Esophagus muscularis mucosa (tissue), 4 donors: Measurements from ENCODE around the gene BLCAP.

Experiments used
- EP300 ChIP-seq: sonication (generic); formaldehyde crosslinking; IDR thresholded peaks from one replicate; pipeline ENCODE4 v1.6.1; 2017; ENCODE audit warnings: antibody characterized with exemption
- POLR2A ChIP-seq: fragments of 450-650 bp; IDR thresholded peaks from one replicate; pipeline ENCODE4 v1.6.1; 2017; ENCODE audit warnings: antibody characterized with exemption, moderate library complexity, mild to moderate bottlenecking, low read depth
- TF ChIP-seq, protein P1 (sequence below), 3 experiments: fragments of 200-600 bp in 2 of 3; fragments of 450-650 bp in 1 of 3; sonication (generic) in 2 of 3; IDR thresholded peaks; one replicate each; pipeline ENCODE4 v1.5.1; 2017 to 2019; ENCODE audit warnings: antibody characterized with exemption in 3 of 3, mild to moderate bottlenecking in 2 of 3, moderate library complexity in 1 of 3

DNA sequence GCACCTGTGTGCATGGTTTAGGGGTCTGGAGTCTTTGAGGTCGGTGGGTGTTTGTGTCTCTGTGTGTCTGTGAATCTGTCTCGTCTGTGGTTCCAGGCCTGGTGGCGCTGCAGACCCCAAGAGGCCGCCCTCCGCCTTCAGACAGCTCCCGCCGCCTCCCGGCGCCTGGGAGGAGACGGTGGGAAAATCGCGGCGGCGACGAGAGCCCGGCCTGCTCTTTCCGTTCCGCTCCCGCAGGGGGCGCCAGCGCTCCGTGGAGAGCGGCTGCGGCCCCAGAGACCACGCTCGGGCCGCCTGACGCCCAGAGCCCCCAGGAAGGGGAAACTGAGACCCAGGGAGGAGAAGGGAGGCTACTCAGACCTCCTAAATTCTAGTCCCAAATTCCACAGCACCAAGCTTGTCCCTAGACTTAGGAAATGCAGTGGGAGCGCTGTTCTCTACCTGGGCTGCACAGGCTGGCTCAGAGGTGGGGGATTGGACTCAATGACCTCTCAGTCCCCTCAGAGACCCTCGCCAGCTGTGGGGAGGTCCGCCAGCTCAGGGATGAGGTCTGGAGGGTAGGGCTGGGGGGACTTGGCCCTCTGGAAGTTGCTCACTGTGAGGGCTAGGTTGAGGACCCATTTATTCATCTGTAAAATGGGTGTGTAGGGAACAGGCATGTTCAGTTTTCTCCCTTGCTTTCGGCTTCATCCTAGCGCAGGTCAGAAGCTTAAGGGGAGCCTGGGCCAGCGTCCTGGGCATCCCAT lies 36.9 kb upstream of the BLCAP start:
- TF ChIP-seq POLR2A, result no peak
- TF ChIP-seq, protein P1, sequence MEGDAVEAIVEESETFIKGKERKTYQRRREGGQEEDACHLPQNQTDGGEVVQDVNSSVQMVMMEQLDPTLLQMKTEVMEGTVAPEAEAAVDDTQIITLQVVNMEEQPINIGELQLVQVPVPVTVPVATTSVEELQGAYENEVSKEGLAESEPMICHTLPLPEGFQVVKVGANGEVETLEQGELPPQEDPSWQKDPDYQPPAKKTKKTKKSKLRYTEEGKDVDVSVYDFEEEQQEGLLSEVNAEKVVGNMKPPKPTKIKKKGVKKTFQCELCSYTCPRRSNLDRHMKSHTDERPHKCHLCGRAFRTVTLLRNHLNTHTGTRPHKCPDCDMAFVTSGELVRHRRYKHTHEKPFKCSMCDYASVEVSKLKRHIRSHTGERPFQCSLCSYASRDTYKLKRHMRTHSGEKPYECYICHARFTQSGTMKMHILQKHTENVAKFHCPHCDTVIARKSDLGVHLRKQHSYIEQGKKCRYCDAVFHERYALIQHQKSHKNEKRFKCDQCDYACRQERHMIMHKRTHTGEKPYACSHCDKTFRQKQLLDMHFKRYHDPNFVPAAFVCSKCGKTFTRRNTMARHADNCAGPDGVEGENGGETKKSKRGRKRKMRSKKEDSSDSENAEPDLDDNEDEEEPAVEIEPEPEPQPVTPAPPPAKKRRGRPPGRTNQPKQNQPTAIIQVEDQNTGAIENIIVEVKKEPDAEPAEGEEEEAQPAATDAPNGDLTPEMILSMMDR (IDR thresholded peaks at IDR 0.05), result peak; percentile 82 to 96 (median 86)
- no peak for TF ChIP-seq EP300
